ENCODE data around the gene MPV17L2. TPM values are rescaled to one million over a fixed set of nuclear protein-coding genes. Genes with fewer than 3 reads are reported as not detected.

MPV17L2 gene
- total RNA-seq, 1 donor from 2014 or later: 9.5 TPM

GRCh38 chr19:18147396-18147795 is 45.6 kb upstream of the MPV17L2 start:
- intact Hi-C loops (cut with DNase I): no loop called here
- H3K4me1 ChIP-seq: no peaks in the 10 kb centered on the region
- H3K36me3 ChIP-seq: peaks cover 36 to 56% of the 10 kb centered on the region in 2 donors
- no peak overlapping the region for H3K4me3 ChIP-seq
- H3K27me3 ChIP-seq: no peaks in the 10 kb centered on the region
- no peak overlapping the region for H3K27ac ChIP-seq
- TF ChIP-seq, protein P1, sequence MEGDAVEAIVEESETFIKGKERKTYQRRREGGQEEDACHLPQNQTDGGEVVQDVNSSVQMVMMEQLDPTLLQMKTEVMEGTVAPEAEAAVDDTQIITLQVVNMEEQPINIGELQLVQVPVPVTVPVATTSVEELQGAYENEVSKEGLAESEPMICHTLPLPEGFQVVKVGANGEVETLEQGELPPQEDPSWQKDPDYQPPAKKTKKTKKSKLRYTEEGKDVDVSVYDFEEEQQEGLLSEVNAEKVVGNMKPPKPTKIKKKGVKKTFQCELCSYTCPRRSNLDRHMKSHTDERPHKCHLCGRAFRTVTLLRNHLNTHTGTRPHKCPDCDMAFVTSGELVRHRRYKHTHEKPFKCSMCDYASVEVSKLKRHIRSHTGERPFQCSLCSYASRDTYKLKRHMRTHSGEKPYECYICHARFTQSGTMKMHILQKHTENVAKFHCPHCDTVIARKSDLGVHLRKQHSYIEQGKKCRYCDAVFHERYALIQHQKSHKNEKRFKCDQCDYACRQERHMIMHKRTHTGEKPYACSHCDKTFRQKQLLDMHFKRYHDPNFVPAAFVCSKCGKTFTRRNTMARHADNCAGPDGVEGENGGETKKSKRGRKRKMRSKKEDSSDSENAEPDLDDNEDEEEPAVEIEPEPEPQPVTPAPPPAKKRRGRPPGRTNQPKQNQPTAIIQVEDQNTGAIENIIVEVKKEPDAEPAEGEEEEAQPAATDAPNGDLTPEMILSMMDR (IDR thresholded peaks at IDR 0.05): no peak
- no peaks in the 10 kb centered on the region for H3K9me3 ChIP-seq
- DNase-seq (ENCODE audit: low spot score in 2 of 2): no peak

DNA sequence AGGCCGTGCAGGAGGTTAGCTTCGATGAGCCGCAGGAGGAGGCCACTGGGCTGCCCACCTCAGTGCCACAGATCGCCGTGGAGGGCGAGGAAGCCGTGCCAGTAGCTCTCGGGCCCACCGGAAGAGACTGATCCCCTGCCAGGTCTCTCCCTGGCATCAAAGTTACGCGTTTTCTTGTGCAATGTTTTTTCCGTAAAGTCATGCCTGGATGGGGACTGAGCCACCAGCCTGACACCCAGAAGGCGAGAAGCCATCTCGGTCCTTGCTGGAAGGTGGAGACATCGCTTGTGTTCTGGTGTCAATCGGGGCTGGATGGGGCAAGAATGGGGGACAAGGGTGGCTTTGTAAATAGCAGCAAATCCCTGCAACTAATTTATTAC is 43.4 kb upstream of the MPV17L2 start:
- Histone ChIP-seq H3K9me3 (no peaks in the 10 kb centered on the region), H3K36me3 (peaks cover 17 to 34% of the 10 kb centered on the region in 2 donors), H3K27ac (no peak overlapping the region), H3K4me1 (peaks cover 6 to 9% of the 10 kb centered on the region in 2 donors), H3K4me3 (no peak overlapping the region), H3K27me3 (no peaks in the 10 kb centered on the region)
- intact Hi-C loops (cut with DNase I): no loop called here
- no peak for DNase-seq (ENCODE audit: low spot score in 2 of 2)
- TF ChIP-seq, protein P1 (IDR thresholded peaks at IDR 0.05): no peak

GRCh38 chr19:18150776-18151624 is 42.0 kb upstream of the MPV17L2 start:
- H3K4me3 ChIP-seq: no peak overlapping the region
- H3K4me1 ChIP-seq: peaks cover 6 to 9% of the 10 kb centered on the region in 2 donors
- DNase-seq (ENCODE audit: low spot score in 2 of 2): no peak
- H3K9me3 ChIP-seq: no peaks in the 10 kb centered on the region
- TF ChIP-seq, protein P1 (IDR thresholded peaks at IDR 0.05): no peak
- intact Hi-C loops (cut with DNase I): no loop called here
- H3K27me3 ChIP-seq: no peaks in the 10 kb centered on the region
- peaks cover 3 to 25% of the 10 kb centered on the region in 2 donors for H3K36me3 ChIP-seq
- no peak overlapping the region for H3K27ac ChIP-seq

DNA sequence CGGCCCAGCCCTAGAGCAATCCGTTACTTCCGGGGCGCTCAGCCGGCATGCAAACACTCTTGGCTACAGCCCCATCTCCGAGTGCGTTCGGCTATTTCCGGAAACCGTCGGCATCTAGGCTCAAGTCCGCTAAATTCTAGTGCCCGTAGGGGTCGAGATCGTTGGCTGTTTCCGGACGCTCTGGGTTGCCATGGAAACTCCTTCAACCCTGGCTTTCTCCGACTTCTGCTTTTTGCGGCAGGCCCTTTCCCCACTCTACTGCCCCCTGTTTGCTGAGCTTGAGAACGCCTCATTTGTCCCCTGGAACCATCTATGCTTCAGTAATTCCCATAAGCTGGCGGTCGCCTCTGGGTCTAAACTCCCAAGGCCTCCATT is 40.6 kb upstream of the MPV17L2 start:
- Histone ChIP-seq H3K27me3 (no peaks in the 10 kb centered on the region), H3K27ac (peak overlapping the region; percentile 93 to 95), H3K4me1 (peaks cover 14 to 18% of the 10 kb centered on the region in 2 donors), H3K4me3 (peak overlapping the region; percentile 86 to 96), H3K36me3 (peaks cover 0 to 13% of the 10 kb centered on the region in 2 donors), H3K9me3 (no peaks in the 10 kb centered on the region)
- DNase-seq (ENCODE audit: low spot score in 2 of 2): peak; percentile 94 to 98
- intact Hi-C loops (cut with DNase I): loop anchor here (1.0 to 2.0 kb wide), 5 partner anchors 34 to 152 kb away; partner anchors contain the start of gene RAB3A
- TF ChIP-seq, protein P1 (IDR thresholded peaks at IDR 0.05): peak; percentile 53 to 82 (median 69)

DNA sequence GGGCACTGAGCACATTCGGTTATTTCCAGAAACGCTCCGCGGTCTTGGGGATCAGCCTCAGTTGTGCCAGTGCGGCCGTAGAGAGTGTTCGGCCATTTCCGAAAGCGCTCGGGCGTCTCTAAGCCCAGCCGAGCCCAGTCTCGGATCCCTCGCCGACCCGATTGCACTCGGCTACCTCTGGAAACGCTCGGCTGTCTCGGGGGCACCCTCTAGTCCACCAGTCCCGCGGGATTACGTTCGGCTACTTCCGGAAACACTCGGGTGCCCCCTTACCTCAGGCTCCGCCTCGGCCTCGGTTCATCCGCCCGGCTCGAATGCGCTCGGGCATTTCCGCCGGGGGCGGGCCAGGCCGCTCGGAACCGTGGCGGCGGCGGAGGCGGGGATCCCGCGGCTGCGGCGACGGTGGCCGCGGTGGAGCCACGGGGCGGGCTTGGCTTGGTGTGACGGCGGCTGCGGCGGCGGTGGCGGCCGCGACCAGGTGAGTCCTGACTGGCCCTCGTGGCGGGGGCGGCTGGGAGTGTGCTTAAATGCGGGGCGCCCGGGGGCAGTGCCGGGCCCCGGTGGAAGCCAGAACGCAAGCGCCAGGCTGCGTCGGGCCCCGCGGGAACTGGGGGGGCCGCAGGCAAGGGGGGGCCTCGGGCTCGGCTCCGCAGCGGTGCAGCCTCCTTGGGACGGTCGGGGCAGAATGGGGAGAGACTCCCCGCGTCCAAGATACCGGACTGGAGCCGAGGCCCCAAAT is 40.0 kb upstream of the MPV17L2 start, which contains the start of gene PIK3R2:
Gene PIK3R2, plus strand, starts transcription at position 347 of the 739 bp plus-strand sequence. CDS start 2,717 bp downstream, outside the sequence.
- intact Hi-C loops (cut with DNase I): loop anchor here (1.0 to 2.0 kb wide), 5 partner anchors 34 to 152 kb away; partner anchors contain the start of gene RAB3A
- peak; percentile 97 to 100 for DNase-seq (ENCODE audit: low spot score in 2 of 2)
- Histone ChIP-seq H3K4me1 (peaks cover 15 to 22% of the 10 kb centered on the region in 2 donors), H3K9me3 (no peaks in the 10 kb centered on the region), H3K4me3 (peak within 1 kb of the TSS; percentile 86 to 96), H3K27ac (peak within 1 kb of the TSS; percentile 93 to 95), H3K36me3 (peaks cover 0 to 9% of the 10 kb centered on the region in 2 donors), H3K27me3 (no peaks in the 10 kb centered on the region)
- TF ChIP-seq, protein P1 (IDR thresholded peaks at IDR 0.05): no peak
